Measurements from ENCODE around the gene PRELID2. TPM values are rescaled to one million over a fixed set of nuclear protein-coding genes. Genes with fewer than 3 reads are reported as not detected.
"Not testable (repeated sequence)": the region's sequence is repeated elsewhere in the genome, so short reads cannot be mapped to it uniquely, and the experiment has no call there.

Gene PRELID2
- polyA plus RNA-seq (ENCODE audit: insufficient read length in 4 of 4), result 1 to 10 TPM; 7.2 to 9.1 (median 7.9) TPM

- peak; percentile 78 to 87 (median 78) for DNase-seq (ENCODE audit: low read depth in 4 of 4, low spot score in 2 of 4)
Observed at GRCh38 chr5:145834917-145835847, at the start of gene PRELID2. Gene PRELID2, minus strand, starts transcription at chr5:145835342. Its CDS starts 91 bp downstream, at chr5:145835251.

- no peak for DNase-seq (ENCODE audit: low read depth in 4 of 4, low spot score in 2 of 4)
Observed at GRCh38 chr5:145874765-145875164, 39.6 kb upstream of the PRELID2 start.

- DNase-seq (ENCODE audit: low read depth in 4 of 4, low spot score in 2 of 4), result no peak
Observed at GRCh38 chr5:145872914-145873313, 37.8 kb upstream of the PRELID2 start, which contains the start of gene GRXCR2. Gene GRXCR2, minus strand, starts transcription at chr5:145873014. Its CDS starts 46 bp downstream, at chr5:145872968.

GRCh38 chr5:145872486-145872885 lies 37.3 kb upstream of the PRELID2 start:
- no peak for DNase-seq (ENCODE audit: low read depth in 4 of 4, low spot score in 2 of 4)

GRCh38 chr5:145869753-145870152 lies 34.6 kb upstream of the PRELID2 start:
- DNase-seq (ENCODE audit: low read depth in 4 of 4, low spot score in 2 of 4), result no peak

GRCh38 chr5:145867806-145868205 lies 32.7 kb upstream of the PRELID2 start:
- no peak for DNase-seq (ENCODE audit: low read depth in 4 of 4, low spot score in 2 of 4)

- not testable (repeated sequence) for DNase-seq (ENCODE audit: low read depth in 4 of 4, low spot score in 2 of 4)
Observed at GRCh38 chr5:145864432-145864831, 29.3 kb upstream of the PRELID2 start.

- no peak for DNase-seq (ENCODE audit: low read depth in 4 of 4, low spot score in 2 of 4)
Observed at GRCh38 chr5:145863003-145863402, 27.9 kb upstream of the PRELID2 start.

GRCh38 chr5:145859897-145860296 lies 24.8 kb upstream of the PRELID2 start:
- no peak for DNase-seq (ENCODE audit: low read depth in 4 of 4, low spot score in 2 of 4)

- DNase-seq (ENCODE audit: low read depth in 4 of 4, low spot score in 2 of 4), result no peak
Observed at GRCh38 chr5:145859453-145859852, 24.3 kb upstream of the PRELID2 start.

- no peak for DNase-seq (ENCODE audit: low read depth in 4 of 4, low spot score in 2 of 4)
Observed at GRCh38 chr5:145858959-145859358, 23.8 kb upstream of the PRELID2 start.

GRCh38 chr5:145856285-145856818 lies 21.2 kb upstream of the PRELID2 start:
- peak in 3 of 4 donors; percentile 41 to 48 (median 47) for DNase-seq (ENCODE audit: low read depth in 4 of 4, low spot score in 2 of 4)

GRCh38 chr5:145855763-145856267 lies 20.7 kb upstream of the PRELID2 start:
- peak in 1 of 4 donors; percentile 45 for DNase-seq (ENCODE audit: low read depth in 4 of 4, low spot score in 2 of 4)

GRCh38 chr5:145854651-145855258 lies 19.6 kb upstream of the PRELID2 start:
- DNase-seq (ENCODE audit: low read depth in 4 of 4, low spot score in 2 of 4), result no peak

- no peak for DNase-seq (ENCODE audit: low read depth in 4 of 4, low spot score in 2 of 4)
Observed at GRCh38 chr5:145853781-145854376, 18.7 kb upstream of the PRELID2 start.

GRCh38 chr5:145852990-145853389 lies 17.8 kb upstream of the PRELID2 start:
- DNase-seq (ENCODE audit: low read depth in 4 of 4, low spot score in 2 of 4), result no peak

GRCh38 chr5:145848854-145849253 lies 13.7 kb upstream of the PRELID2 start:
- DNase-seq (ENCODE audit: low read depth in 4 of 4, low spot score in 2 of 4), result no peak

- DNase-seq (ENCODE audit: low read depth in 4 of 4, low spot score in 2 of 4), result no peak
Observed at GRCh38 chr5:145847499-145848497, 12.7 kb upstream of the PRELID2 start.

- no peak for DNase-seq (ENCODE audit: low read depth in 4 of 4, low spot score in 2 of 4)
Observed at GRCh38 chr5:145846081-145846480, 10.9 kb upstream of the PRELID2 start.

All from left renal cortex interstitium (tissue), 4 donors.